GM23338 (cell line): ENCODE measurements around the gene TRAM2.

ENCODE experiments used
- EZH2phosphoT487 ChIP-seq: fragments of 200-600 bp; sonication (generic); IDR thresholded peaks from one replicate; pipeline ENCODE4 v1.8.1; 2018; ENCODE audit warnings: antibody characterized with exemption; ENCODE audit not compliant: unreplicated experiment
- POLR2AphosphoS5 ChIP-seq: IDR thresholded peaks from 2 replicates; pipeline ENCODE4 v1.6.1; 2016; ENCODE audit warnings: antibody characterized with exemption, low read depth

GRCh38 chr6:52596371-52597028 lies 19.6 kb upstream of the TRAM2 start:
- TF ChIP-seq EZH2phosphoT487 (no peak), POLR2AphosphoS5 (no peak)
